ENCODE measurements around the gene MXRA8.
A peak's percentile ranks its signal among the peaks of the same experiment; 100 is the strongest.
"Not testable (repeated sequence)": the region's sequence is repeated elsewhere in the genome, so short reads cannot be mapped to it uniquely, and the experiment has no call there.

The MXRA8 gene

GRCh38 chr1:1320666-1321448, 37.5 kb downstream of the MXRA8 start:
- no peak for DNase-seq
- no peak for ATAC-seq

- DNase-seq (no peak), ATAC-seq (no peak)
Measured at GRCh38 chr1:1319646-1319941, 38.8 kb downstream of the MXRA8 start.

GRCh38 chr1:1318777-1319645, 39.3 kb downstream of the MXRA8 start:
- no peak for ATAC-seq

GRCh38 chr1:1318131-1318652, 40.2 kb downstream of the MXRA8 start:
- no peak for ATAC-seq
- no peak for DNase-seq

More at GRCh38 chr1:1318777-1319645, 39.3 kb downstream of the MXRA8 start:
- DNase-seq = no peak

DNA sequence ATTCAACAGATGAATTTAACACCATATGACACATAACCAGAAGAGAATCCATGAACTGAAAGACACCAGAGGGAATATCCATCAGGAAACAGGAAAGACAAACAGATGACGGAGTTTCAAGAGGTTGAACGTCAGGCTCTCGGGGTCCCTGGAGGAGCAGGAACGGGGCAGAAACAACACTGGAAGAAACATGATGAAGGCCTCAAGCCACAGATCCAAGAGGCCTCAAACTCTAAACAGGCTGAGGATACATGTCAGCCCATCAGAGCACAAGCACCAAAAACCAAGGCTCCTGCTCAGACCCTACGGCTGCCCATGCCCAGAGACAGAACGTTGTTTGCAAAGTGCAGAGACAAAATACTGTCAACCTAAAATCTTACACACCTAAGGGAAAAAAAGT, 40.9 kb downstream of the MXRA8 start:
- DNase-seq = no peak
- ATAC-seq = no peak

GRCh38 chr1:1316199-1316598, 42.2 kb downstream of the MXRA8 start:
- not testable (repeated sequence) for ATAC-seq, DNase-seq

DNA sequence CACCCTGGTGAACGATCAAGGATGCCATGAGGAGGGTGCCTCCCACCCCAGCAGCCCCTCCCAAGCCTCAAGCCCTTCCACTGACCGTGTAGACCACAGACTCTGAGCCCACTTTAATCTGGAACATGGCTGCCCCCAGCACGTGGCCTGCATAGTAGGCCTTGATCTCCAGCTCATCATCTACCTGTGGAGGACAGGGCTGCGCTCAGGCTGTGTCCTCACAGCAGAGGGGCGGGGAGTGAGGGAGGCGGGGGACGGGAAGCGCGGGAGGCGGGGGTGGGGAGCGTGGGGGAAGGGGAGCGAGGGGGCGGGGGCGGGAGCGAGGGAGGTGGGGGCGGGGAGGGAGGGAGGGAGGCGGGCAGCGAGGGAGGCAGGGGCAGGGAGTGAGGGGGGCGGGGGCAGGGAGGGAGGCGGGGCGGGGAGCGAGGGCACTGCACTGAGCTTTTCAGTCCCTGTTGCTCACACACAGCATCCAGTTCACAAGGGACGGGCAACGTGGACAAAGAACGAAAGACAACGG, 42.9 kb downstream of the MXRA8 start:
- DNase-seq = no peak
- ATAC-seq = no peak

DNA sequence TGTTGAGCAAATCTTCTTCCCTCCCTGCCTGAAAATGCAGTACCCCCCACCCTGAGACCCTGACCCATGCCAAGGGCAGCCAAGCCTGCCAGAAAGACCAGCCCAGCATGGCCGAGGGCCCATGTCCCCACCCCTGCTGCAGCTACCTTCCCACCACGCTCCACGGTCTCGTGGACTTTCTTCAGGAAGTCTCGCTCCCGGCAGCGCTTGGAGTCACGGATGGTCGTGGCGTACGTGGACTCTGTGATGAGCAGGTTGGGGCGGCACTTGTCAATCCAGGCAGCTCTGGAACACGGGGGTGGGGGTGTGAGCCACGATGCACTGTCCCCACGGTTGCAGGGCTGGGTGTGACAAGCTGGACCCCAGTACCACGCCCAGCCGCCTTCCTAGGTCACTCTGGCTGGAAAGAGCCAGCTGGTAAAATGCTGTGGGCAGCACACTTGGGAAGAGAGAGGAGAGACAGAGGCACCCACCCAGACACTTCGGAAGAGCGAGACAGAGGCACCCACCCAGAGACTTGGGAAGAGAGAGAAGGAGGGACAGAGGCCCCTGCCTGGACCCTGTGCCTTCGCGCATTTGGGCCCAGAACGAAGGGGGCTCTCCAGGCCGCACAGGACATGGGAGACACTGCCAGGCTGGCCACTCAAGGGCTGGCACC, 43.5 kb downstream of the MXRA8 start:
- ATAC-seq (no peak), DNase-seq (no peak)

GRCh38 chr1:1314237-1314586, 44.1 kb downstream of the MXRA8 start:
- no peak for DNase-seq

GRCh38 chr1:1313500-1314236, 44.7 kb downstream of the MXRA8 start:
- ATAC-seq = no peak
- no peak for DNase-seq

More at GRCh38 chr1:1314237-1314586, 44.1 kb downstream of the MXRA8 start:
- no peak for ATAC-seq

DNA sequence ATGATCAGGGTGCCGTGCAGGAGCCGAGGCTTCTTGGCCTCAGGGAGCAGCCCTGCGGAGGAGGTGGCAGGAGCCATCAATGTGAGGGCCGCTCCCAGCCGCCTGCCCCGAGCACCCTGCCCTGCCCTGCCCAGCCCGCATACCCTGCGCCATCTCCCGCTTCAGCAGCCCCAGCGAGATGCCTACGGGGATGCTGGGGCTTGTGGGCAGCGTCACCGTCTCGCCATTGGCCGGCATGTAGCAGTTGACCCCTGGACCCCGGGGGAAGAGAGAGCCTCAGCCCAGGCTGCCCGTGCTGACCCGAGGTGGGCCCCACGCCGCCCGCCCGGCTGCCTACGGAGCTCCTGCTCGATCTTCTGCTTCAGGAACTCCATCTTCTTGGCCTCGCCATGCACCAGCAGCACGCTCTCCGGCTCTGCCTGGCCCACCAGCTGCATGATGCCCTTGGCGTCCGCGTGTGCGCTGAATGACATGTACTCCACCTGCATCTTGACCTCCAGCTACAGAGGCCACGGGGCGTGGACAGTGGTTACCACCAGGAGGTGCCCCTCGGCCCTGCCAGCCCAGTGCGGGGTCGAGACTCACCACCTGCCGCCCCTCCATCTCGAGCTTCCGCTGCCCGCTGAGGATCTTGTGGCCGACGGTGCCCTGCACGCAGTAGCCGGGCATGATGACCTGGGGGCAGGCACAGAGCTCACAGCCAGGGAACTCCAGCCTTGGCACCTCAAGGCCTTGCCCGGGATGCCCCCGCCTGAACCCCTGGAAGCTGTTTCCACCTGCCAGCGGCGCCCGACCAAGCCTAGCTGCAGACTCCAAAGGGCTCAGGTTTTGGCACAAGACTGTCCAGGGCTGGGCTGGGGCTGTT, 45.7 kb downstream of the MXRA8 start:
- DNase-seq = no peak
- no peak for ATAC-seq

DNA sequence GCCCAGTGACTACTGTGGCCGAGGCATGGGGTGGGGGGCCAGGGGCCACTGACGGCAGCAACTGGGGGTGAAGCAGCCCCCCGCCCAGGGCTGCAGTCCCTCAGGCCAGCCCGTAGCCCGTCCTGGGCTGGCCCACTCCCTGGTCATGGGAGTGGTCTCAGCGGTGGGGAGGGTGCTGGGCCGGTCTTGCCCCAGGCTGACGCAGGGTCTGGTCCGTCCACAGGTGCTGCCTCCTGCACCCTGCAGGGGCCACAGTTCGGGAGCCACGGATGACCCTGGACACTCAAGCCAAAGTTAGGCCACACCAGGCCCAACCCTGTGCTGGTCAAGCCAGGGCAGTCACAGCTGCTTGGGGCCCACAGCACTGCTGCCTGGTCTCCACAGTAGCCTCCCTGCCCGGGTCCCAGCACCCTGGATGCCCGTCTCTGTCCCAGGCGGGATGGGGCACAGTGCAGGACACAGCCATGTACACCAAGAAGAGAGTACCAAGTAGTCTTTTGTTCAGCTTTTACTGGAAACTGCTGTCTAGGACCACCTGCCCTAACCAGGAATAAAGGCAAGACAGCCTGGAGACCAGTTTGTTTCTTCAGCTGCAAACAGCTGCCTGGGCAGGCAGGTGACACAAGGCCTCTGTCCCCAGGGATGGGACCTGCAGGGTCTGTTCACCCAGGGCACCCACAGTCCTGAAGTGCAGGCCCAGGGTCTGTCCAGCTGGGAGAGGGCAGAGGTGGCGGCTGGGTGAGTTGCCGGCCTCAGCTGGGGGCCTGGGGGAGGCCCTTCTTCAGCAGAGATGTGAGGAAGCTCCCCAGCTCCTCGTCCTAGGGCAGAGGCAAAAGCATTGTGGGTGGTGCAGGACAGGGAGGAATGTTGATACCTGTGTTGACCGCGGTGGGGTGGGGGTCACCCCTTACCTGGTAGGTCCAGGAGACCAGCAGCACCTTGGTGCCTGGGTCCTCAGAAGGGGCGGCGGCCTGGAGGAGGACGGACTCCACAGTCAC, 46.9 kb downstream of the MXRA8 start:
- DNase-seq (no peak), ATAC-seq (no peak)

- no peak for DNase-seq
- ATAC-seq = no peak
Measured at GRCh38 chr1:1310476-1311053, 47.8 kb downstream of the MXRA8 start.

DNA sequence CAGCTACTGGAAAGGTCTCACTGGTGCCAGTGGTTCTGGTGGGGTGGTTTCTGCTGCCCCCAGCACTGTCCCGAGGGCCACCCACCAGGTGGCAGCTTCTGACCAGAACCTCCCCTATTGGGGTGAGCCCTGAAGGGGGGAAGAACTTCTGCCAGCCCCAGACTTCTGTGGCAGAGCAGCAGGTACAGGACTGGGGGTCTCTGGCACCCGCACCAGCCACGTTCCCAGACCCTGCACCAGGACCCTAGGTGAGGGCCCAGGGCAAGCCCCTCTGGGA, 48.3 kb downstream of the MXRA8 start:
- no peak for DNase-seq
- no peak for ATAC-seq

- DNase-seq (peak; percentile 38), ATAC-seq (no peak)
Measured at GRCh38 chr1:1309251-1310108, 48.9 kb downstream of the MXRA8 start.

DNA sequence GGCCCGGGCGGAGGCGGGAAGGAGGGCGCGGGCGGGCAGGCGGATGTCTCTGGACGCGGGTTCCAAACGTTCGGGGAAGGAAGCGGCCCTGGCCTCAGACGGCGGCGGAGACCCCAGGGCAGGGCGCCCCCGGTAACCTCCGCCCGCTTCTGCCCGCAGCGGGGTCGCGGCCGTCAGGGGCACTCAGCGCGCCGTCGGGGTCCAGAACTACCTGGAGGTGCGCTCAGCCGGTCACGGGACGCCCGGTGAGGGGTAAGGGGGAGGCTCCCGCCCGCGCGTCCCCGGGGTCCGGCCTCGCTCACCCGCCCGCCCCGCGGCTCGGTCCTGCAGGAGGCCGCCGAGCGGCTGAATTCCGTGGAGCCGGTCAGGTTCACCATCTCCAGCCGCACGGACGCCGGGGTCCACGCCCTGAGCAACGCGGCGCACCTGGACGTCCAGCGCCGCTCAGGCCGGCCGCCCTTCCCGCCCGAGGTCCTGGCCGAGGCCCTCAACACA, 49.6 kb downstream of the MXRA8 start:
- ATAC-seq = no peak
- DNase-seq = peak; percentile 32

GRCh38 chr1:1307923-1308755, 50.2 kb downstream of the MXRA8 start, which contains the start of the genes ACAP3 and PUSL1:
TSS of gene ACAP3 (minus strand) at chr1:1307930. CDS start at chr1:1307815, 115 bp downstream.
TSS of gene PUSL1 (plus strand) at chr1:1308597. CDS start at chr1:1308644, 47 bp downstream.
- peak; percentile 71 for ATAC-seq
- DNase-seq = peak; percentile 91
